HUES64 (cell line): ENCODE measurements around the gene PDGFRB.
A peak's percentile ranks its signal among the peaks of the same experiment; 100 is the strongest.

Experiments
- H3K27ac ChIP-seq: 2 replicates; pipeline ENCODE4 v1.7.0; 2013; ENCODE audit warnings: low read depth, low read length, inconsistent platforms
- H3K27me3 ChIP-seq: 2 replicates; pipeline ENCODE4 v1.6.1; 2013; ENCODE audit warnings: mild to moderate bottlenecking, low read length; ENCODE audit not compliant: insufficient read depth
- H3K36me3 ChIP-seq: 2 replicates; pipeline ENCODE4 v1.6.1; 2013; ENCODE audit warnings: mild to moderate bottlenecking, low read length; ENCODE audit not compliant: insufficient read depth
- H3K4me1 ChIP-seq: 2 replicates; pipeline ENCODE4 v1.6.1; 2013; ENCODE audit warnings: mild to moderate bottlenecking, low read length, moderate library complexity; ENCODE audit not compliant: insufficient read depth
- H3K4me3 ChIP-seq: 2 replicates; pipeline ENCODE4 v1.5.1; 2013; ENCODE audit warnings: mild to moderate bottlenecking, low read length, moderate library complexity
- H3K9ac ChIP-seq: 2 replicates; pipeline ENCODE4 v1.6.1; 2013; ENCODE audit warnings: mild to moderate bottlenecking, low read depth, low read length
- H3K9me3 ChIP-seq: 2 replicates; pipeline ENCODE4 v1.6.1; 2013; ENCODE audit warnings: low read depth, low read length; ENCODE audit not compliant: insufficient read depth
- WGBS: fragments of 150-250, 120-280 bp; methylation state at CpG from one replicate; pipeline ENCODE4 v1.1.7; 2013; ENCODE audit warnings: missing lambda C conversion rate; 5-methylcytosine and 5-hydroxymethylcytosine counted together

Gene PDGFRB

DNA sequence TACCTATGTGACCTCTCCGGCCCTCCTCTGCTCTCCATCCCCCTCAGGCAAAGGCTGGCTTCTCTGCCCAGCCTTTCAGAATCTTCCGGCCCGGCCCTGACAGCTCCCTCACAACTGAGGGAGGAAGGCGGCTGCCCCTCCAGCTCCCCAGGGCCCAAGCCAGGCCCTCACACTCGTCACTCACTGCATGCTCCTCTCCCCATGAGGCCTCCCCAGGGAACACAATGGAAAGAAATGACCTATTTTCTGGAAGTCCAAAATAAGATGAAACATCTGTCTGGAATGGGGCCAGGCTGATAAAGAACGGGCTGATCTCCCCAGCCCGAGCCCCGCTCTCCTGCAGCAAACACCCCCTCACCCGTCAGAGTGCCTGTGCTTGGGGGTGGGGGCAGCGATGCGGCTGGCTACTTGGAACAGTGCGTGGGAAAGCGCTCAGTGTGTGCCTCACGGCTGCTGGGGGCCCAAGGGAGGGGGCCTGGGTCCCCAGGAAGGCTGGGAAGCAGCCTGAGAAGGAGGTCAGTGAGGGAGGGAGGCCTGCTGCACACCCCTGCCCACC, 11.3 kb downstream of the PDGFRB start:
- Histone ChIP-seq H3K4me1 (peaks cover 32% of the 10 kb centered on the region), H3K9me3 (no peaks in the 10 kb centered on the region), H3K36me3 (no peaks in the 10 kb centered on the region), H3K4me3 (no peak overlapping the region), H3K27me3 (no peaks in the 10 kb centered on the region), H3K9ac (no peak overlapping the region), H3K27ac (no peak overlapping the region)
- 44% methylated on average over 14 of the region's 14 CpGs for WGBS

DNA sequence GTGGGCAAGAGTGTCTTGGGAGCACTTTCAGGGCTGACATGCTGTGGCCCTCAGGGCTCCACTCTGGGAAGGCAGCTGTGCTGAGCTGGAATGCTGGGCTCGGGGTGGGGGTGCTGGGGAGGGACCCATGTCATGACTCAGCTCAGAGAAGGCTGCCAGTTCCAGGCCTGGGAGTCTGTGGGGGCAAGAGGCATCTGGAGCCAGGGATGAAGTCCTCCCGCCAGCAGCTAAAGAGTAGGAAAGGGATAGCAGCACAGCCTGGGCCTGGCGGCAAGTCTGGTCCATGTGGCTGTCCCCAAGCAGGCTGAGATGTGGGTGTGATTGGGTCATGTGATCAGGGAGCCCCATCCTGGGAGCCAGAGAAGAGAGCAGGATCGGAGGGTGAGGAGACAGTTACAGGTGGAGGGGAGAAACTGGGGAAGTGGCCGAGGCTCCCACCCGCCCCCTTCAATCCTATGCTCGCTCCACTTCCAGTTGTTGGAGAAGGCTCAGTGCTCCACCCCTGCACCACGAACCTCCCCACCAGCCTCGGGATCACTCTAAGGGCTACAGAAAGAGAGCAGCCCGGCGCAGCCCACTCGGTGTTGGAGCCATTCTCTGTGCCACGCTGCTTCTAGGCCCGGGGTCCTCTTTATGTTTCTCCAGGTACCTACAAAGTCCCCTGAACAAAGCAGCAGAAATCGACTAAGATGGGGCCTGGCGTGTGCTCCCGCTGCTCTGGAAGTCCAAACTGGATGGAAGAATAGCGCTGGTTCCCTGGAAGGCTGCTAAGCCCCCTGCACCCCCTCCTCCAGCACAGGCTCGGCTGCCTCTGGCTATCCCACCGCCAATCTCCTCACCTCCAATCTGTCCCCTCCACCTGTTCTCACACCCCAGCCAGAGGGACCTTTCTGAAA, 12.0 kb downstream of the PDGFRB start:
- no peak overlapping the region for H3K27ac ChIP-seq
- H3K4me3 ChIP-seq, result no peak overlapping the region
- no peaks in the 10 kb centered on the region for H3K9me3 ChIP-seq
- H3K36me3 ChIP-seq, result no peaks in the 10 kb centered on the region
- H3K27me3 ChIP-seq, result no peaks in the 10 kb centered on the region
- WGBS, result 68% methylated on average over 20 of the region's 20 CpGs
- no peak overlapping the region for H3K9ac ChIP-seq
- peaks cover 40% of the 10 kb centered on the region for H3K4me1 ChIP-seq

DNA sequence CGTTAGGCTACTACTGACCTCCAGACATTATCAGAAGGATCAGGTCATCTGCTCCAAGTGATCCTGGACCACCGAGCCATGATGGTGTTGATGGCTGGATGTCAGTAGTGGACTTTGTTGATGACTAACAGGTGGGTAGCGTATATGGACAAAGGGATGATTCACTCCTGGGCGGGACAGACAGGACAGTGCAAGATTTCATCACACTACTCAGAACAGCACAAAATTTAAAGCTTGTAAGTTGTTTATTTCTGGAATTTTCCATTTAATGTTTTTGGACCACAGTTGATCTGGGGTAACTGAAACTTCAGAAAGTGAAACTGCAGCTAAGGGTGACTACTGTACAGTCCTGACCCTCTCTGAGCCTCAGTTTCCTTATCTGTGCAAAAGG, 12.7 kb downstream of the PDGFRB start:
- Histone ChIP-seq H3K9ac (no peak overlapping the region), H3K4me3 (no peak overlapping the region), H3K9me3 (no peaks in the 10 kb centered on the region), H3K27me3 (no peaks in the 10 kb centered on the region), H3K4me1 (peaks cover 46% of the 10 kb centered on the region), H3K36me3 (no peaks in the 10 kb centered on the region), H3K27ac (no peak overlapping the region)
- 93% methylated on average over 4 of the region's 4 CpGs for WGBS

DNA sequence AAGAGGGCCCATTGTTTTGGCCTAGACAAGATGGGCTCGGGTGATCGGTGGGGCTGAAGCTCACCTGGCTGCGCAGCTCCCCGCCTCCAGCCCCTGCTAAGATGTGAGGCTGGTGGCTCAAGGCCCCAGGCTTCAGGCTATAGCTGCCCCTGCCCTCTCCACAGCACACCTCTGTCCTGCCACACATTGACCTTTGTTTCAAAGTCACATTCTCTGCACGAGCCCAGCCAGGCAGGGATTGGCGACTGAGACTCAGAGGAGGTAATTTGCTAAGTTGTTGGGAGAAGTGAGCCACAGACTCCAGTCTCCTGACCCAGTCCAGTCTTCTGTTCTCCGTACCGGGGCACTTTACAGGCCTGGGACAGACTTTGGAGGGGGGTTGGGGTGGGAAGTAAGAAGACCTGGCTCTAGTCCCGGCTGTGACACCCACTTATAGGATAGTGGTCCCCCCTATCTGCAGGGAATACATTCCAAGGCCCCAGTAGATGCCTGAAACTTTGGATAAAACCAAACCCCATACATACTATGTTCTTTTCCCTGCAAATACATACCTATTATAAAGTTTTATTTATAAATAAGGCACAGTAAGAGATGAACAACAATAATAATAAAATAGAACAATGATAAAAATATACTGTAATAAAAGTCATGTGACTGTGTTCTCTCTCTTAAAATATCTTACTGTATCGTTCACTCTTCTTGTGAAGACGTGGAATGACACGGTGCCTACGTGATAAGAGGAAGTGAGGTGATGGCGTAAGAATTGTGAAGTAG, 13.3 kb downstream of the PDGFRB start:
- no peaks in the 10 kb centered on the region for H3K36me3 ChIP-seq
- no peak overlapping the region for H3K9ac ChIP-seq
- H3K27ac ChIP-seq, result no peak overlapping the region
- no peaks in the 10 kb centered on the region for H3K9me3 ChIP-seq
- no peaks in the 10 kb centered on the region for H3K27me3 ChIP-seq
- 84% methylated on average over 14 of the region's 14 CpGs for WGBS
- no peak overlapping the region for H3K4me3 ChIP-seq
- peaks cover 52% of the 10 kb centered on the region for H3K4me1 ChIP-seq

DNA sequence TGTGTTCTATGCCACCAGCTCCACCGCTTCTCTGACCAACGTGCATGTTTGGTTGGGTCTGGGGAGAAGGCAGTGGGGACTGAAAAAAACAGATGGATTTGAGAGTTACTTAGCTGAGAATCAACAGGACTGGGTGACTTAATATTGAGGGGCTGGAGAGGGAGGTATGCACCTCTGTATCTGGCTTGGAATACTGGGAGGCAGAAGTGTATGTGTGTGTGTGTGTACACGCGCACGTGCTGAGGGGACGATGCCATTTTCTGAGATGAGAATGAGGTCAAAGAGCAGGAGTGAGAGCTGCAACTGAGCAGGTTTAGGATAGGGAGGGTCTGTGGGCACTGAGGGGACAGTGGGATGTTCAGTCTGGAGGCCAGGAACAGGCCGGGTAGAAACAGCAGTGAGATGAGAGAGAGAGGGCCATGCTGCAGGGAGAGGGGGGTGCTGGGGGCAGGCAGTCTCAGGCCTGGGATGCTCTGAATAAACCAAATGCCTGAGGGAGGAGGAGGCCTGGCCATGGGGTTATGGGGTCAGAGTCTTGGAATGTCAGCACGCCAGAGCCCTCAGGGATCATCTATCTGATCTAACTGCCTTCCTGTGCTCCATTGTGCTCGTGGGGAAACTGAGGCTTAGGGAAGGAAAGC, 14.0 kb downstream of the PDGFRB start:
- no peak overlapping the region for H3K27ac ChIP-seq
- WGBS, result 71% methylated on average over 9 of the region's 9 CpGs
- no peak overlapping the region for H3K9ac ChIP-seq
- no peaks in the 10 kb centered on the region for H3K27me3 ChIP-seq
- H3K4me1 ChIP-seq, result peaks cover 57% of the 10 kb centered on the region
- H3K9me3 ChIP-seq, result no peaks in the 10 kb centered on the region
- H3K4me3 ChIP-seq, result no peak overlapping the region
- no peaks in the 10 kb centered on the region for H3K36me3 ChIP-seq

DNA sequence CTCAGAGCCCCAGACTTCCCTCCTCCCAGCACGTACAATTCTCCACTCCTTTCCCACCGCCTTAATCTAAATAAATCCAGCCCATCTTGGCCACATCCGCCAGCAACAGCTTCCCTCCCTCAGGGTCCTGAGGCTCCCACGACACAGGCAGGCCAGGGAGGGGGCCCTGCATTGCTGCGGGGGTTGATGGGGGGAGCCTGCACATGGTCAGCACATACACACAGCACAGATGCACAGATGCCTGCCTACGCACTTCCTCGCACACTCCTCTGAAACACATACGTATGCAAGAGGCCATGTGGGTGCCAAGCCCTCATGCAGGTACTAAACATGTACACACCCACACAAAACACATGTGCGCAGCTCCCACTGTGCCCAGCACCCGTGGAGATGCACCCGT, 14.8 kb downstream of the PDGFRB start:
- H3K9me3 ChIP-seq, result no peaks in the 10 kb centered on the region
- no peaks in the 10 kb centered on the region for H3K36me3 ChIP-seq
- no peak overlapping the region for H3K9ac ChIP-seq
- H3K27me3 ChIP-seq, result no peaks in the 10 kb centered on the region
- no peak overlapping the region for H3K4me3 ChIP-seq
- no peak overlapping the region for H3K27ac ChIP-seq
- 82% methylated on average over 11 of the region's 11 CpGs for WGBS
- H3K4me1 ChIP-seq, result peaks cover 65% of the 10 kb centered on the region

DNA sequence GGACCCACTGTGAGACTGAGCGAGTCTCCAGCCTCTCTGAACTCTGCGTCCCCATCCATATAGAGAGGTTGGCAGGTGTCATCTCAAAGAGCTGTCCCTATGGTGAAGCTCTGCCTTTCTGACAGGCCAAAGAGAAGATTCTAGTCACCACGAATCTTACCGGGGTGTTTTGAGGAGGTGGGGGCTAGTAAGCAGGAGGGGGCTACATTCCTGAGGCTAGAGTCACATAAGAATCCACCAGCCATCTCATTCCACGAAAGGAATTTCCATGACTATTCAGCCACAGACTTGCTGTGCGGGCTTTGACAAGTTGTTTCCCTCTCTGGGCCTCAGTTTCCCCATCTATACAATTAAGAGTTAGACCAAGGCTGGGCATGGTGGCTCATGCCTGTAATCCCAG, 16.3 kb downstream of the PDGFRB start:
- no peak overlapping the region for H3K4me3 ChIP-seq
- H3K4me1 ChIP-seq, result peaks cover 56% of the 10 kb centered on the region
- H3K27ac ChIP-seq, result peak overlapping the region; percentile 54
- H3K36me3 ChIP-seq, result no peaks in the 10 kb centered on the region
- no peak overlapping the region for H3K9ac ChIP-seq
- no peaks in the 10 kb centered on the region for H3K9me3 ChIP-seq
- WGBS, result 61% methylated on average over 6 of the region's 6 CpGs
- H3K27me3 ChIP-seq, result no peaks in the 10 kb centered on the region

DNA sequence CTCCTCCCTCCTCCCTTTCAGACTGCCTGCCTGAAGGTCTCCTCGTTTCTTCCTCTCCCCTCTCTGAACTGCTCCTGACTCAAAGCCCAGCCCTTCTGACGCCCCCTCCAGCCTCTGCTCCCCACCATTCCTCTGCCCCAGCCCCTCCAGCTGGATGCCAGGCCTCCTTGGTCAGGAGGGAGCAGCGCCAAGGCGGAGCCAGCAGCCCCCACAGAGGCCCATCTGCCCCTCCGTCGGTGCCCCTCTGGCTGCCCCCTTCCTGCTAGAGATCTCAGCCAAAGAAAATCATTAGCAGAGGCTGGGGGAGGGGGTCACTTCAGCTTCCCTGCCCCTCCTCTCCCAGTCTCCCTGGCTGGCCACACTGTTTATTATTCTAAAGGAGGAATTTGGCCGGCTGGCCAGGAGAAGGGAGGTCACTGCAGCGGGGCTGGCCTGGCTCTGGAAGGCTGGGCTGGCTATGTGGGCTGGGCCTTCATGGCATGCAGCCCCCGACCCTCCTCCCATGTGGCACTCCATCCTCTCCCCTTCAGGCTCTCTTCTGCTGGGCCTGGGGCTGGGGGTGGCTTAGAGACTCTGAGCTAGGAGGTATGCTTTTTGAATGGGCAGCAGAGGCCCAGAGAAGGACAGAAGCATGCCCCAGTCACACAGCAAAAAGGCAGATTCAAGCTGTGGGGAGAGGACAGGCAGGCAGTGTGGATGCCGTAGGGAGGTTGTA, 16.9 kb downstream of the PDGFRB start:
- WGBS, result 27% methylated on average over 10 of the region's 10 CpGs
- Histone ChIP-seq H3K9ac (peak overlapping the region; percentile 45), H3K36me3 (no peaks in the 10 kb centered on the region), H3K4me3 (no peak overlapping the region), H3K4me1 (peaks cover 49% of the 10 kb centered on the region), H3K27ac (peak overlapping the region; percentile 61), H3K27me3 (no peaks in the 10 kb centered on the region), H3K9me3 (no peaks in the 10 kb centered on the region)

DNA sequence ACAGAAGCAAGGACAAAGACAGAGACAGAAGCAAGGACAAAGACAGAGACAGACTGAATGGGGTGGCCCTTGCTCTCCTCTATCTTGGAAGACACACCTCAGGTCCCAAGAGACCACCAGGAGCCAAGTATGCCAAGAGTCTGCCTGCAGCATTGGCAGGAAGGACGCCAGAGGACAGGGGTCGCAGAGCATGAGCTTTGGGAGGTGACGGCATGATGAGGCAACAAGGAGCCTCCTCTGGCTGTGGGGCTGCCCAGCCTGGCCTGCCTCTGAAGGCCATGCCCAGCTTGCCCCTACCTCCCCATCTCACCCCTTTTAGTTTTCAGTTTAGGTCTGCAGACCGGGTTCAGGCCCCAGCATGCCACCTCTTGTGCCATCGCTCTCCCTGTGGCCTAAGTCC, 17.6 kb downstream of the PDGFRB start:
- WGBS, result 86% methylated on average over 5 of the region's 5 CpGs

DNA sequence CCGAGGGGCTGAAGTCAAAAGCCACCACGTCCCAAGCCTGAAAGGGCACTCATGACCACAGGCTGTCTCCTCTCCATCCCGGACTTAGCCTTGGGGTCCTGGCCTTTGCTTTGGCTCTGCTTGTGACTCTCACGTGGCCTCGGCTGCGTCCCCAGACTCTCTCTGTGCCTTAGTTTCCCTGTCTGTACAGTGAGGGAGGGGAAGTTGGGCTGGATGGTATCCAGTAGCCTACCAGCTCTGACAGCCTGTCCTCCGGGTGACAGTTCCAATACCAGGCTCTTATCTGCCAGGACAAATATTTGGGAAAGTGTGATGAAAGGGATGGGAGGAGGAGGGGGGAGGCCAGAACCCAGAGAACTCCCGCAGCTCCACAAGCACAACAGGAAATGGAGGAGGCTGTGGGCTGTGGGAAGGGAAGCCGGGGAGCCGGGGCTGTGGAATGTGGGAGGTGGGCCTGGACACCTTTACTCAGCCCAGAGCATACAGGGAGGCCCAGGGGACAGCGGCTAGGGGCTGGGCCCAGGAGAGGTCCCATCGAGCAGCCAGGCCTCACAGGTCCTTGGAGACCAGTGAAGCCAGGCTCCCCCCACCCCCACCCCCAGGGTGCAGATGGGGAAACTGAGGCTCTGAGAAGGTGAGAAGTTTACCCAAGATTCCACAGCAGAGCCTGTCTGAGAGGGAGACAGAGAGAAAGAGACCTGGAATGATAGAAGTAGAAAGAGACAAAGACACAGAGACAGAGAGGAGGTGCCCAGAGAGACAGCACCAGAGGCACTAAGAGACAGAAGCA, 18.3 kb downstream of the PDGFRB start:
- H3K9ac ChIP-seq, result no peak overlapping the region
- H3K27me3 ChIP-seq, result peaks cover 3% of the 10 kb centered on the region; the same call in 1 of the 2 replicates
- H3K36me3 ChIP-seq, result no peaks in the 10 kb centered on the region
- H3K4me3 ChIP-seq, result no peak overlapping the region
- WGBS, result 54% methylated on average over 11 of the region's 12 CpGs
- H3K4me1 ChIP-seq, result peaks cover 48% of the 10 kb centered on the region
- H3K27ac ChIP-seq, result peak overlapping the region; percentile 29; the same call in 1 of the 2 replicates
- H3K9me3 ChIP-seq, result no peaks in the 10 kb centered on the region

More for the DNA sequence above, 17.6 kb downstream of the PDGFRB start:
- Histone ChIP-seq H3K4me1 (peaks cover 48% of the 10 kb centered on the region), H3K27me3 (no peaks in the 10 kb centered on the region), H3K27ac (peak overlapping the region; percentile 61; the same call in 1 of the 2 replicates), H3K4me3 (no peak overlapping the region), H3K9ac (no peak overlapping the region), H3K36me3 (no peaks in the 10 kb centered on the region), H3K9me3 (no peaks in the 10 kb centered on the region)
